GM23248 (cell line): ENCODE data around the gene CTCF.

Source experiments
- EZH2 ChIP-seq: fragments of 200-600 bp; sonication (generic); IDR thresholded peaks from 2 replicates; pipeline ENCODE4 v1.6.1; 2018; ENCODE audit warnings: antibody characterized with exemption, mild to moderate bottlenecking; ENCODE audit not compliant: insufficient read depth, poor library complexity, severe bottlenecking
- EZH2phosphoT487 ChIP-seq: fragments of 200-600 bp; sonication (generic); IDR thresholded peaks from 2 replicates; pipeline ENCODE4 v1.6.1; 2018; ENCODE audit warnings: antibody characterized with exemption, moderate library complexity, mild to moderate bottlenecking, low read depth; ENCODE audit not compliant: insufficient read depth

- no peak for TF ChIP-seq EZH2
- no peak for TF ChIP-seq EZH2phosphoT487
Measured at GRCh38 chr16:67662653-67663010, 100.3 kb downstream of the CTCF start.
